GM03348 (cell line): Measurements from ENCODE around the gene DBN1.
"Not testable (repeated sequence)": the region's sequence is repeated elsewhere in the genome, so short reads cannot be mapped to it uniquely, and the experiment has no call there.

Experiments used
- DNase-seq: peaks from one replicate; pipeline ENCODE4 v3.0.0; 2012; ENCODE audit warnings: low spot score

Gene DBN1

DNA sequence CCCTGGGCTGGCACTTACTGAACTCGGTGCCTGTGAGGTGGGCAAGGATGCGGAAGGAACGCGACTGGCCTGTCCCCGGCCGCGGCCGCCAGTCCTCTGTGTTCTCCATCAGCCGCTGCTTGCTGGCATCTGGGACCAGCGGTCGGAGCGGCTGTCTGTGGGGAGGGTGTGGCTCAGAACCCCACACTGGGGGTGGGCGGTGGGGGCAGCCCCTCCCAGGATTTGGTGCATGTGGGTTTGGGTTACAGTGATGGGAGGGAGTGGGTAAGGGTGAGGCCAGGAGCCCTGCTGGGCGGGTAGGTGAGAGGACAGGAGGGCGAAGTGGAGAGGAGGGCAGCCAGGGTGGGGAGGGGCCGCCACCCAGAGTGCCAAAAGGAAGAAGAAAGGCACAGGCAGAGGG lies 17.6 kb upstream of the DBN1 start:
- DNase-seq = no peak

- no peak for DNase-seq
Measured at GRCh38 chr5:177490311-177490991, 17.0 kb upstream of the DBN1 start.

GRCh38 chr5:177489119-177489716 lies 15.8 kb upstream of the DBN1 start:
- no peak for DNase-seq

DNA sequence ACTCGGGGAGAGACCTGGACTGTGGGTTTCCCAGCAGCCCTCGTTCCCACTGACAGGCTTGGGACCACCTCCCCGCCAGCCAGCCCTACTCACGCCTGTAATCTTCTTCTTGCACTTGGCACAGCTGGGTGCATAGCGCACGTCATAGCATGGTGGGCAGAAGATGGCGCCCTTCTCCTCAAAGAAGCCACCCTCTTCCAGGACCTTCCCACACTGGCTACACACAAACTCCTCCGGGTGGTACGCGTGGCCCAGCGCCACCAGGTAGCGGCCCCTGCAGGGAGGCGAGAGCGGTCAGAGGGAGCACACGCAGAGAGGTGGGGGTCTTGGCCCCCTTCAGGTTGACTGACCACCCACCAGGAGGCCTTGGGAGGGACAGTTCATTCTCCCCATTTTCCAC lies 14.5 kb upstream of the DBN1 start:
- DNase-seq = no peak

GRCh38 chr5:177487144-177487543 lies 13.7 kb upstream of the DBN1 start:
- no peak for DNase-seq

GRCh38 chr5:177486256-177486655 lies 12.8 kb upstream of the DBN1 start:
- no peak for DNase-seq

DNA sequence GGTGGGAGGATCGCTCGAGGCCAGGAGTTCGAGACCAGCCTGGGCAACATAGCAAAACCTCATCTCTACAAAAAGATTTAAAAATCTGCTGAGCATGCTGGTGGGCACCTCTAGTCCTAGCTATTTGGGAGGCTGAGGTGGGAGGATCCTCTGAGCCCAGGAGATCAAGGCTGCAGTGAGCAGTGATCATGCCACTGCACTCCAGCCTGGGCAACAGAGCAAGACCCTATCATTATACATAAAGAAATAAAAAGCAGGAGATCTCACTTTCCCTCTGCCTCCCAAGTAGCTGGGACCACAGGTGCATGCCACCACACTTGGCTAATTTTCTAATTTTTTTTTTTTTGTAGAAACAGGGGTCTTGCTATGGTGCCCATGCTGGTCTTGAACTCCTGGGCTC lies 12.3 kb upstream of the DBN1 start:
- not testable (repeated sequence) for DNase-seq

DNA sequence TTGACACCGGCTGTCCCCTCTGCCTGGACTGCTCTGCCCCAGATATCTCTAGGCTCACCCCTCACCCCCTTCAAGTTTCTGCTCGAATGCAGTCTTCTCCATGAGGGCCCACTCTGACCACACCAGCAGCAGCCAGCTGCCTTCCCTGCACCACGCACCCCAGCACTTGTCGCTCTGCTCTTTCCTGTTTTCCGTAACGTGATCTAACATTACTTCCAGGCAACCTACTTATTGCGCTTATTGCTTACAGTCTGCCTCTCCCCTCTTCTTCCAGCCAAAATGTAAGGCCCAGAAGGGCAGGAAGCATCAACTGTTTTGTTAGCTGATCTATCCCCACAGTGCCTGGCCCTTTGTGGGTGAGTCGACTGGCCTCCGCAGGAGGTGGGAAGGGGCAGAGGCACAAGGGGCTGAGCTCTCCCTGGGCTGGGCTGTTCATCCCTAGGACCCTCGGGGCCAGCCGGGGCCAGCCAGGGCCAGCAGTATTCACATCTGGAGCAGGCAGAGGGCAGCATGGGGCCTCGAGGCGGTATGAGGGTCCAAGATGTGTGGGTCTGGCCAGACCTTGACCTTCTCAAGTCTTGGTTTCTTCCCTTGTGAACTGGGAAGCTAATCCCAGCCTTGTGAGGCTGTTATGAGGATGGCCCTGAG lies 11.6 kb upstream of the DBN1 start:
- DNase-seq = no peak

- no peak for DNase-seq
Measured at GRCh38 chr5:177483994-177484901, 10.8 kb upstream of the DBN1 start.

DNA sequence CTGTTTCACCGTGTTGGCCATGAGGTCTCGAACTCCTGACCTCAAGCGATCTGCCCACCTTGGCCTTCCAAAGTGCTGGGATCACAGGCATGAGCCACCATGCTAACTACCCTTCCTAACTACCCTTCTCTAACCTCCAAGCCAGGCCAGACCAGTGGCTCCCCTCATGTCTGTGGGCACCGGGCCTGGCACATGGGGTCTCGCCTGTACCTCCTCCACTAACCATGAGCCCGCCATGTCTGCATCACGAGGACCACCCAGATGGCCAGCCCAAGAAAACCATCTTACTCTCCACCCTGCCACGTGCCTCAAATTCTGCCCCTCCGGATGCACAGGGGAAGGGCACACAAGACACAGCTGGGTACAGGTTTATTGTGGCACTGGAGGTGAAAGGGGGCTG lies 9.6 kb upstream of the DBN1 start:
- DNase-seq = no peak

- DNase-seq = no peak
Measured at GRCh38 chr5:177482359-177482795, 8.9 kb upstream of the DBN1 start.

DNA sequence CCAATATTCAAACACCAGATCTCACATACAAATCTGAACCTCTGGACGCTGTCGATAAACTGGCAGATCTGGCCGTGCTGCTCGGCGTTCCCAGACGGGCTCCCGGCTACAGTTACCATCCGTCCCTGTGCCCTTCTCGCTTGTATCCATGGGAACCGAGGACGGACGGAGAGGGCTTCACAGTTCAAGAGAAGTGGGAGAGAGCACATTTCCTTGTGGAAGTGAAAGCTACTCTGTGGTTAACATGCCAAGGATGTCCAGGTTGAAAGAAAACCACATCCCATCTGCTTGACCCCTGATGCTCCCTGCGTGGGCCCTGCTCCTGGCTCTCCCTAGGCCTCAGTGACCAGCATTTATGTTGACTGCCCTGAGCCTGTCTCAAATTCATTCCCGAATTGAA lies 6.3 kb upstream of the DBN1 start:
- no peak for DNase-seq

- DNase-seq = peak; percentile 59
Measured at GRCh38 chr5:177478711-177479646, 5.5 kb upstream of the DBN1 start.

GRCh38 chr5:177477701-177478477 lies 4.5 kb upstream of the DBN1 start:
- no peak for DNase-seq

DNA sequence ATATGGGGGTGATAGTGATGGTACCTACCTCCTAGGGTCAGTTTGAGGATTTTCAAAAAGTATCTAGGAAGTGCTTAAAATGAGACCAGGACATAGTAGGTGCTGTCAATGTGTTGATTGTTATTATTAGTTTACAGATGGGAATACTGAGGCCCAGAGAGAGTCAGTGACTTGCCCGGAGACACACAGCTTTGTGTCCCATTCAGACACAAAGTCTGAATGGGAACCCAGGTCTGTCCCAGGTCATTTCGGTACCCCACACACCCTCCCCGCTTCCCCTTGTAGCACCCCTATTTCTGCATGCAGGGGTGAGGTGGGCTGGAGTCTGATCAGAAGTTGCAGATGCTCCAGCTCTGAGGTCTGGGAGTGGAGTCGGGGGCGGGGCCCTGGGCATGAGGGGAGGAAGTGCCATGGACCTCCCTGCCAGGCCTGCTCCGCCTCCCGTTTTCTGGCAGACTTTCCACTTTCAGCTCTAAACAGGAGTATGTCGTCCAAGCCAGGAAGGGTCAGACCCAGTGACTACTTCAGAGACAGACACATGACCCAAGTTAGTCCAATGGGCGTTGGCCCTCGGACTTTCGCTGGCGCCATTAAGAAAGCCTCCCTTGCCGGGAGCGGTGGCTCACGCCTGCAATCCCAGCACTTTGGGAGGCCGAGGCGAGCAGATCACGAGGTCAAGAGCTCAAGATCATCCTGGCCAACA lies 3.2 kb upstream of the DBN1 start:
- DNase-seq = peak; percentile 55

GRCh38 chr5:177475563-177476427 lies 2.4 kb upstream of the DBN1 start:
- DNase-seq = no peak

GRCh38 chr5:177474846-177475562 lies 1.6 kb upstream of the DBN1 start:
- DNase-seq = no peak

DNA sequence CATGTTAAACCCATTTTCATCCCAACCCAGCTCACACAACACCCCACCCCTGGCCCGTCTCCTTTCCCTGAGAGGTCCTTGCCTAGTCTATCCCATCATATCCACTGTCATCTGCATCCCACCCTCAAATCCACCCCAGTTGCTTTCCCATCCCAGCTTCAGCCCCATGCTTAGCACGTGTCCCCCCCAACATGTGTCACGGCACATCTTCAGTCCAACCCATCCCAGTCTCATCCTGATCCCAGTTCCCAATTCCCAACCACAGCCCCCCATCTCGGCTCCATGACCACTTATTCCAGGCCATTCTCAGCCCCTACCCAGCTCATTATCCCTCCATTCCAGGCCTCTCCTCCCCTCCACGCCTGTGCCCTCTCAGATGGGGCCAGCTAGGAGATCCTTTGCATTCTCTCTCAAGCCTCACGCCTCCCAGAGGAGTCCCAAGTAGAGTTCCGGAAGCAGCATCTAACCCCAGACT lies 605 bp upstream of the DBN1 start:
- no peak for DNase-seq
